Activated CD4-positive, alpha-beta memory T cell treated with anti-CD3 and anti-CD28 coated beads, Interleukin-2, amount 10 ng/mL, durations not matched to agents 7 days and 5 days (primary cell): ENCODE data around the gene AP2A2. TPM values are rescaled to one million over a fixed set of nuclear protein-coding genes. Genes with fewer than 3 reads are reported as not detected.

Experiments used
- CTCF ChIA-PET: fragments of 350-600 bp; sonication (Branson Sonifier 250); formaldehyde crosslinking; loops from one replicate; lab custom pipeline; 2021; ENCODE audit warnings: antibody characterized with exemption, inconsistent platforms; lab: Charles Lee
- POLR2A ChIA-PET: fragments of 350-600 bp; sonication (Branson Sonifier 250); formaldehyde crosslinking; loops from one replicate; lab custom pipeline; 2021; ENCODE audit warnings: antibody characterized with exemption; lab: Charles Lee
- DNase-seq: peaks from one replicate; pipeline ENCODE4 v3.0.0-alpha.2; 2020
- H3K27ac Mint-ChIP-seq: one replicate; pipeline ENCODE4 v1.8.0; 2021; ENCODE audit warnings: mild to moderate bottlenecking, mixed read lengths
- H3K27me3 Mint-ChIP-seq: one replicate; pipeline ENCODE4 v1.8.0; 2021; ENCODE audit warnings: mixed read lengths
- H3K36me3 Mint-ChIP-seq: one replicate; pipeline ENCODE4 v1.8.0; 2021; ENCODE audit warnings: low read depth, mixed read lengths
- H3K4me1 Mint-ChIP-seq: one replicate; pipeline ENCODE4 v1.8.0; 2021; ENCODE audit warnings: mixed read lengths
- H3K4me3 Mint-ChIP-seq: one replicate; pipeline ENCODE4 v1.8.0; 2021; ENCODE audit warnings: mild to moderate bottlenecking, mixed read lengths
- H3K9me3 Mint-ChIP-seq: one replicate; pipeline ENCODE4 v1.8.0; 2021; ENCODE audit warnings: mixed read lengths
- total RNA-seq, 2 experiments: library from RNA; stranded (reverse); gene quantifications; one replicate each; pipeline ENCODE4 v1.2.3, GENCODE V29; 2021

Gene AP2A2
- total RNA-seq, 2 experiments from 2014 or later, result 50.5 to 51.1 TPM

GRCh38 chr11:1034456-1035295 lies 109.0 kb downstream of the AP2A2 start:
- H3K36me3 Mint-ChIP-seq, result no peaks in the 10 kb centered on the region
- no peaks in the 10 kb centered on the region for H3K27me3 Mint-ChIP-seq
- H3K27ac Mint-ChIP-seq, result no peak overlapping the region
- H3K4me3 Mint-ChIP-seq, result no peak overlapping the region
- H3K4me1 Mint-ChIP-seq, result no peaks in the 10 kb centered on the region
- peaks cover 7% of the 10 kb centered on the region for H3K9me3 Mint-ChIP-seq
- POLR2A ChIA-PET, result no interaction called here
- DNase-seq, result no peak
- CTCF ChIA-PET, result no interaction called here

DNA sequence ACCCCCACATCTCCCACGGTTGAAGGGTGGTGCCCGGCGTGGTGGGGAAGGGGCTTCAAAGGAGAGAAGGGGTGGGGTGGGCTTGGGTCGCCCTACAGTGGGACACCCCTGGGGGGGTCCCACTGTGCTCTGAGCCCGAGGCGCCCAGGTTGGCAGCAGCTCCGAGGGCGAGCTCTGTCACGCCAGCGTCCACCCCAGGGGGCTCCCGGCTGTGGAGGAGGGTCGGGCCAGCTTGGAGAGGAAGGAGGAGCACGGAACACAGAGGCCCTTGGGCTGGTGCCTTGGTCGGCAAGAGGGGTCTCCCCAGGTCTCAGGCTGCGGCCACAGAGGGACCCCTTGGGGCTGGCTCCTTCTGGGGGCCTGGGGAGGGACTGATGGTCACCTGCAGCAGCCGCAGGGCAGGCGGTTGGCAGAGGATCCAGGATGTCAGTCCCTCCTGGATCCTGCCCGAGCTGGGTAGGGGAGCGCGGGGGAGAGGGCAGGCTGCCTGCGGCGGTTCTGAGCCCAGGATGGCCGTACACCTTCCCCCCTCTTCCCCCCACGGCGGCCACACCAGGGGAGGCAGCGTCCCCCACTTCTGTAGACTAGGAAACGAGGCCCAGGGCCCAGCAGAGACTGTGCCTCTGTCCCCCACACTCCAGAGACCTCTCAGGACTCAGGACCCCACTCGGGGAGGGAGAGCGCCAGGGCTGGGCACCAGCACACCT lies 110.1 kb downstream of the AP2A2 start:
- H3K4me3 Mint-ChIP-seq, result no peak overlapping the region
- CTCF ChIA-PET, result no interaction called here
- no peaks in the 10 kb centered on the region for H3K27me3 Mint-ChIP-seq
- POLR2A ChIA-PET, result no interaction called here
- no peak for DNase-seq
- no peaks in the 10 kb centered on the region for H3K4me1 Mint-ChIP-seq
- H3K27ac Mint-ChIP-seq, result no peak overlapping the region
- H3K36me3 Mint-ChIP-seq, result no peaks in the 10 kb centered on the region
- H3K9me3 Mint-ChIP-seq, result peaks cover 7% of the 10 kb centered on the region

DNA sequence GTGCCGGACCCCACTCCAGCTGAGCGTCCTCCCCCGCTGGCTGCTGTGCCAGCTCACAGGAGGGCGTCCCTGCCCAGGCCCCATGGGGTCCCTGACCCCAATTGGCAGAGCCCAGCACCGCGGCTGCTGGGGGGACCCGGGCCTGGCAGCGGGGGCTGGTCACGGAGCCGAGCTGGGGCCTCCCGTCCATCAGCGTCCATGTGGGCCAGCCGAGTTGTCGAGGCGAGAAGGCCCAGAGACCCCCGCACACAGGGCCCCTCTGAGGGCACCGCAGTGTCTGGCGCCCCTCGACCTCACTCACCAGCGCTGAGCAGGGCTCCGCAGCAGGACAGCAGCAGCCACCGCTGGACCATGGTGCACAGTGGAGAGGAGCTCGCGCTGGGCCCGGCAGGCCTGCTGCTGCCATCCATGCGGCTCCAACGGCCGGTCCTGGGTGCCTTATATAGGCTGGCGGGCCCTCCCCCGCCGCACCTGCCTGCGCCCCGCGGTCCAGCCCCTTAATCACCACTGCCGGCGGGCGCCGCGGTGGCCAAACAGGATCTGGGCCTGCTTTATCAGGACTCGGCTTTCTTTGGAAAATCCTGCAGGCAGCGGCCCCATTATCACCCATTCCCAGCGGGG lies 110.7 kb downstream of the AP2A2 start, which contains the start of gene MUC6:
Gene MUC6, minus strand, starts transcription at position 416 of the 621 bp plus-strand sequence. Its CDS starts 63 bp downstream, at position 353.
- ChIA-PET CTCF (no interaction called here), POLR2A (no interaction called here)
- DNase-seq, result no peak
- Mint-ChIP-seq H3K4me1 (no peaks in the 10 kb centered on the region), H3K4me3 (no peak within 1 kb of the TSS), H3K27me3 (no peaks in the 10 kb centered on the region), H3K27ac (no peak within 1 kb of the TSS), H3K9me3 (peaks cover 7% of the 10 kb centered on the region), H3K36me3 (no peaks in the 10 kb centered on the region)

GRCh38 chr11:1036931-1037330 lies 111.3 kb downstream of the AP2A2 start:
- POLR2A ChIA-PET, result no interaction called here
- Mint-ChIP-seq H3K4me1 (no peaks in the 10 kb centered on the region), H3K27me3 (no peaks in the 10 kb centered on the region), H3K36me3 (no peaks in the 10 kb centered on the region), H3K9me3 (peaks cover 7% of the 10 kb centered on the region), H3K4me3 (no peak overlapping the region), H3K27ac (no peak overlapping the region)
- DNase-seq, result no peak
- CTCF ChIA-PET, result no interaction called here

GRCh38 chr11:1037506-1038055 lies 111.9 kb downstream of the AP2A2 start:
- POLR2A ChIA-PET, result no interaction called here
- no peak overlapping the region for H3K4me3 Mint-ChIP-seq
- DNase-seq, result no peak
- H3K36me3 Mint-ChIP-seq, result no peaks in the 10 kb centered on the region
- CTCF ChIA-PET, result no interaction called here
- H3K4me1 Mint-ChIP-seq, result no peaks in the 10 kb centered on the region
- no peaks in the 10 kb centered on the region for H3K27me3 Mint-ChIP-seq
- peaks cover 1% of the 10 kb centered on the region for H3K9me3 Mint-ChIP-seq
- H3K27ac Mint-ChIP-seq, result no peak overlapping the region

DNA sequence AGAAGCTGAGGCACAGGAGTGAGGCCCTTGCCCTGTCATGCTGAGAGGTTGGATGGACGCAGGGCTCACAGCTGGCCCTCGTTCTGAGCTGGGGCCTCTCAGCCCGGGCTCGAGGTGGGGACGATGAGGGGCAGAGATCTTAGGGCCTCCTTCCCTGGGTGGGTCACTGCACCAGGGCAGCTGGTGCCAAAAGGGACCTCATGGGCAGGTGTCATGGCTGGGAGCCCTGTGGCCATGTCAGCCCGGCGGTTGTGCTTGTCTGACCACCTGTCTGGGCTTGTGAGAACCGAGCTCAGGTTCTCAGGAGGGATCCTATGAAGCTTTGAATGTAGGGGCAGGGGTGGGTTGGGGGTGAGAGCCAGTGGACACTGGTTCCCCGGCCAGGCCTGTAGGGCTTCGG lies 112.7 kb downstream of the AP2A2 start:
- H3K9me3 Mint-ChIP-seq, result no peaks in the 10 kb centered on the region

DNA sequence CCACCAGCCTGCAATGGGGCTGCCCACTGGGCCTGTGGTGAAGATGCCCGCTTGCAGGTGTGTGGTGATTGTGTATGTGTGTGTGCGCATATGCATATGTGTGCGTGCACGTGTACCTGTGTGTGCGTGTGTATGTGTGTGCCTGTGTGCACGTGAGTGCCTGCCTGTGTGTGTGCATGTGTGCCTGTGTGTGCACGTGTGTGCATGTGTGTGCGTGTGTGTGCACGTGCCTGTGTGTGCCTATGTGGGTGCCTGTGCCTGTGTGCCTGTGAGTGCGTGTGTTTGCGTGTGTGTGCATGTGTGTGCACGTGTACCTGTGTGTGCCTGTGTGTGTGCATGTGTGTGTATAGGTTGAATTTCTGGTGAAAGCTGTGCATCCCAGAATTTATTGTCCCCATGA lies 113.3 kb downstream of the AP2A2 start:
- CTCF ChIA-PET, result no interaction called here
- no peak for DNase-seq
- Mint-ChIP-seq H3K9me3 (no peaks in the 10 kb centered on the region), H3K4me3 (no peak overlapping the region), H3K27me3 (no peaks in the 10 kb centered on the region), H3K36me3 (no peaks in the 10 kb centered on the region), H3K4me1 (no peaks in the 10 kb centered on the region), H3K27ac (no peak overlapping the region)
- POLR2A ChIA-PET, result no interaction called here

More for the DNA sequence above, 112.7 kb downstream of the AP2A2 start:
- ChIA-PET POLR2A (no interaction called here), CTCF (no interaction called here)
- DNase-seq, result no peak
- H3K36me3 Mint-ChIP-seq, result no peaks in the 10 kb centered on the region
- H3K4me1 Mint-ChIP-seq, result no peaks in the 10 kb centered on the region
- H3K27me3 Mint-ChIP-seq, result no peaks in the 10 kb centered on the region
- H3K27ac Mint-ChIP-seq, result no peak overlapping the region
- H3K4me3 Mint-ChIP-seq, result no peak overlapping the region

DNA sequence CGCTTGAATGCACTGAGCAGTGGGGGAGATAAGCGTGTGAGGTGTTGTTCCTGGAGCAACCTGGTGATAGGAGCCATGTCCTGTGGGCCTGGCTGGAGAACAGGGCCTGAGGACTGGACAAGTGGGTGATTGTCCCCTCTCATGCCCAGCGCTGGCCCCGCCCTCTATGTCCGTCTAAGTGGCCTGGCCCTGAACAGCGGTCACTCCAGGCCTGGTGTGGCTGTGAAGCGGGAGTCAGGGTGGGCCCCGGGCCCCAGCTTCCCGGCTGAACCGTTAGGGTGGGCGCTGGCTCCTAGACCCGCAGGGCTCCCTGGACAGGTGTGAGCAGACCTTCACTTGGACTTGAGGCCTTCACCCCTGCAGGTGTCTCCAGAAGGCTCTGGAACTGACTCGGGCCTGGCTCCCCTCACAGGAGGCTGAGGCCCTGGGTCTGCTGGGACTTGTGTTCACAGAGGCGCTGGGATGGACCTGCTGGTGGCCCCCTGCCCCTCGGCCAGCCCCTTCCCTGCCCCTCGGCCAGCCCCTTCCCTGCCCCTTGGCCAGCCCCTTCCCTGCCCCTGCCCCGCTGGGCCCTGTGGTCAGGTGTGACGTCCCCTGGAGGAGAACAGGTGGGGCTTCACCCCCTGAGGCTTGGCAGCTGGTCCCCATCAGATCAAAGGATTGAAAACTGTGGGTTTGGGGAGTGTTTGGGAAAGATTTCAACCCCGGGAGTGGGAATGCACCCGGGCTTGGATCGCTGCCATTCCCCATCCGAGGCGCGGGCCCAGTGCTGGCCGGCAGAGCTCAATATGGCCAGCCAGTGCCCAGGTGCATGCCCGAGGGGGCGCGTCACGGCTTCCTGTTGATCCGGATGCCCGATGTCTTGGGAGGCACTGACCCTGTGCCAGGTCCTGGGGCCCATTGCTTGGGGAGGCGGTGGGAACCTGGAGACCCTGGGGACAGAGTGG lies 114.1 kb downstream of the AP2A2 start:
- H3K27me3 Mint-ChIP-seq, result no peaks in the 10 kb centered on the region
- H3K27ac Mint-ChIP-seq, result no peak overlapping the region
- H3K9me3 Mint-ChIP-seq, result no peaks in the 10 kb centered on the region
- ChIA-PET POLR2A (no interaction called here), CTCF (no interaction called here)
- H3K36me3 Mint-ChIP-seq, result no peaks in the 10 kb centered on the region
- no peak for DNase-seq
- H3K4me3 Mint-ChIP-seq, result no peak overlapping the region
- H3K4me1 Mint-ChIP-seq, result no peaks in the 10 kb centered on the region

DNA sequence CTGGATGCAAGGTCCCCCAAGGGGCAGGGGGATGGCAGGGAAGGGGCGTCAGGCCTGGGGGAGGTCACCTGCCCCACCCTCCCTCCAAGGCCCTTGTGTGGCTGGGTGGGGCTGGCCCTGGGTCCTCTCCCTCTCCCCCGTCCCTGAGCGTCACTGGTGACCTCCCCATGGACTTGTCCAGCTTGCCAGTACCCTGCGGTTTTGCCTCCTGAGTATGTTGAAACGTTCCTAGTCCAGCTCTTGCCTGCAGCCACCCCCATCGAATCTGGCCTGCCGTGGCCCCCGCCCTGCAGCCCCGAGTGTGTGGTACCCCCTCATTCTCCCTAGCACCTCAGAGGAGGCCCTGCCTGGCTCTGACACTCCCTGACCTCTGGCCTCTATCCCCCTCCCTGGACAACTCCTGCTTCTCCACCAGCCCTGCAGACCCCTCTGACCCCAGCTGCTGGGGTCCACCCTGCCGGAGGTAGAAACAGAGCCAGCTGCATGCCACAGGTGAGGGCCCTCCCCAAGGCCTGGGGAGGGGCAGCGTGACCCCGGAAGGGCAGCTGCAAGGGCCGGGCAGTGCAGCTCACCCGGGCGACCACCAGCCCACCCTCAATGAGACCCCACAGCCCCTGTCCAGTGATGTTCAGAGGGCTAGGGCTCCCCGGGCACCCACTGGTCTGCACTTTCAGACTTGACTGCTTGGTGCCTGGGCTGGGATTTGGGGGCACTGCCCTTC lies 114.9 kb downstream of the AP2A2 start:
- no peak overlapping the region for H3K4me3 Mint-ChIP-seq
- no peaks in the 10 kb centered on the region for H3K9me3 Mint-ChIP-seq
- H3K4me1 Mint-ChIP-seq, result no peaks in the 10 kb centered on the region
- H3K27me3 Mint-ChIP-seq, result peaks cover 4% of the 10 kb centered on the region
- H3K27ac Mint-ChIP-seq, result no peak overlapping the region
- no peaks in the 10 kb centered on the region for H3K36me3 Mint-ChIP-seq
- DNase-seq, result no peak
- ChIA-PET POLR2A (no interaction called here), CTCF (no interaction called here)

DNA sequence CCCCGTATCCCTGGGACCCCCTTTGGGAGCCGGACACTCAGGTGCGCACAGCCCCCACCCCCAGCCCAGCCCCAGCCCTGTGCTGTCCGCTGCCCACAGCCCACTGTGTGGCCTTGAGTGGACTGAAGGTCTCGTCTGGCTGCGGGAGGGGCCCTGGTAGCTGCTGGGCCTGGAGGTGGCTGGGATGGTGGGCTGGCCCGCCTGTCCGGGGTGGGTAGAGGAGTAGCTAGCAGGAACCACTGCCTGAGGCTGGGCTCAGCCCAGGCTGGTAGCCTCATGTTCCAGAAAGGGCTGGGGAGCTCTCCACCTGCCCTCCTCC lies 115.4 kb downstream of the AP2A2 start:
- Mint-ChIP-seq H3K36me3 (no peaks in the 10 kb centered on the region), H3K4me3 (no peak overlapping the region), H3K4me1 (no peaks in the 10 kb centered on the region), H3K27me3 (peaks cover 4% of the 10 kb centered on the region), H3K27ac (no peak overlapping the region), H3K9me3 (no peaks in the 10 kb centered on the region)
- no peak for DNase-seq
- ChIA-PET POLR2A (no interaction called here), CTCF (no interaction called here)

DNA sequence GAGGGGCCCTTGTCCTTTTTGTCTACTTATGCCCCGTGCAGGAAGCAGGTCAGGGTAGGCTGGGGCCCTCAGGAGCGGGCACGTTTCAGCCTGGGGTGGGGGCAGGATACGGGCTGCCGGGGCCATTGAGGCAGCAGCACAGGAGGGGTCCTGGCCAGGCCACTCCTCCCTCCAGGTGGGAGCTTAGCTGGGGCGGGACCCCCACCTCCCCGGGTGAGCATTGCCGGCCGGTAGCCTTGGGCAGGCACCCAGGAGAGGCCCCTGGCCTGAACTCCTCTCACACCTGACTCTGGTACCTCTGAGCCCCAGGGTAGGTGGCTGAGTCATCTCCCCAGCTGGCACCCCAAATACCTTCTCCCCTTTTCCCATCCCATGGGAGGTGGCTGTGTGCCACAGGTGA lies 115.8 kb downstream of the AP2A2 start:
- H3K4me1 Mint-ChIP-seq, result no peaks in the 10 kb centered on the region
- DNase-seq, result no peak
- ChIA-PET CTCF (no interaction called here), POLR2A (no interaction called here)
- H3K27ac Mint-ChIP-seq, result no peak overlapping the region
- H3K27me3 Mint-ChIP-seq, result peaks cover 7% of the 10 kb centered on the region
- no peaks in the 10 kb centered on the region for H3K36me3 Mint-ChIP-seq
- no peaks in the 10 kb centered on the region for H3K9me3 Mint-ChIP-seq
- no peak overlapping the region for H3K4me3 Mint-ChIP-seq

- no peak overlapping the region for H3K4me3 Mint-ChIP-seq
- no peaks in the 10 kb centered on the region for H3K36me3 Mint-ChIP-seq
- peaks cover 9% of the 10 kb centered on the region for H3K27me3 Mint-ChIP-seq
- CTCF ChIA-PET, result no interaction called here
- no peaks in the 10 kb centered on the region for H3K4me1 Mint-ChIP-seq
- H3K27ac Mint-ChIP-seq, result no peak overlapping the region
- H3K9me3 Mint-ChIP-seq, result no peaks in the 10 kb centered on the region
- POLR2A ChIA-PET, result no interaction called here
- no peak for DNase-seq
Observed at GRCh38 chr11:1041936-1042608, 116.4 kb downstream of the AP2A2 start.
